Tibial nerve (tissue), 4 donors: ENCODE results near the gene GPHA2.

ENCODE experiments used
- EP300 ChIP-seq, 2 donors: sonication (generic); formaldehyde crosslinking; IDR thresholded peaks; one replicate each; pipeline ENCODE4 v1.6.1; 2017; ENCODE audit warnings: antibody characterized with exemption in 2 of 2, mild to moderate bottlenecking in 1 of 2
- POLR2A ChIP-seq, 2 donors: fragments of 450-650 bp; IDR thresholded peaks; one replicate each; pipeline ENCODE4 v1.6.1; 2017; ENCODE audit warnings: antibody characterized with exemption in 2 of 2, mild to moderate bottlenecking in 2 of 2, moderate library complexity in 2 of 2
- TF ChIP-seq, protein P1 (sequence below), 5 experiments: fragments of 200-600 bp in 3 of 5; fragments of 450-650 bp in 2 of 5; sonication (generic) in 3 of 5; IDR thresholded peaks; one replicate each; pipeline ENCODE4 v1.5.1; 2016 to 2019; ENCODE audit warnings: antibody characterized with exemption in 5 of 5, mild to moderate bottlenecking in 3 of 5, moderate library complexity in 2 of 5

DNA sequence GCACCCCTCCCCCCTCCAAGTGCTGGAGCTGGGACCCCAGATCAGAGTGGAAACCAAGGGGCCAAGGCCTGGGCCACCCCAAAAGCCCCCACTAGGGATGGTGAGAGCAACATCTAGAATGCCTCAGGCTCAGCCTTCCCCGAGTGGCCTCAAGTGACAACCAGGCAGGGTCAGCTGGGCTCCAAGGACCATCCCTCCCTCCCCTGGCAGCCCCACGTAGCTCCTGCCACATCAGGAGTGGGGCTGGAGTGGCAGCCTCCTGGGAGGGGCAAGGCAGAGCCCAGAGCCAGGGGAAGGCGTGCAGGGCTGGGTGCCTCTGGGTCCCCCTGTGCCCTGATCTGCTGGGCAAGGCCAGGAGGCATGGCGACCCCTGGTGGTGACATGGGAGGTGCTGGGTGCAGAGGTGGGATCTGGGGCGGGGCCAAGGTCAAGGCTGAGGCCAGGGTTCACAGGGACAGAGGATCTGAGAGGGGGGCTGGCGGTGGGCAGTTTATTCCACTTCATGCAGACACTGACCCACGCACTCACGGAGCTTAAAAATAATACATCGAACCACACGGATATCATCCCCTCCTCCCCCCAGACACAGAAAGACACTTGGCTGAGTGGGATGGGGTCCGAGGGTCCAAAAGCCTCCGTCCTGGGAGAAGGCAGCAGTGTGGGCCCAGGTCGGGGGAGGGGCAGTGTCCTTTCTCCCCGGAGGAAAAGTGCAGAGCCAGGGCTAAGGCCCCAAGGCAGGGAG is 41.5 kb downstream of the GPHA2 start:
- TF ChIP-seq, protein P1, sequence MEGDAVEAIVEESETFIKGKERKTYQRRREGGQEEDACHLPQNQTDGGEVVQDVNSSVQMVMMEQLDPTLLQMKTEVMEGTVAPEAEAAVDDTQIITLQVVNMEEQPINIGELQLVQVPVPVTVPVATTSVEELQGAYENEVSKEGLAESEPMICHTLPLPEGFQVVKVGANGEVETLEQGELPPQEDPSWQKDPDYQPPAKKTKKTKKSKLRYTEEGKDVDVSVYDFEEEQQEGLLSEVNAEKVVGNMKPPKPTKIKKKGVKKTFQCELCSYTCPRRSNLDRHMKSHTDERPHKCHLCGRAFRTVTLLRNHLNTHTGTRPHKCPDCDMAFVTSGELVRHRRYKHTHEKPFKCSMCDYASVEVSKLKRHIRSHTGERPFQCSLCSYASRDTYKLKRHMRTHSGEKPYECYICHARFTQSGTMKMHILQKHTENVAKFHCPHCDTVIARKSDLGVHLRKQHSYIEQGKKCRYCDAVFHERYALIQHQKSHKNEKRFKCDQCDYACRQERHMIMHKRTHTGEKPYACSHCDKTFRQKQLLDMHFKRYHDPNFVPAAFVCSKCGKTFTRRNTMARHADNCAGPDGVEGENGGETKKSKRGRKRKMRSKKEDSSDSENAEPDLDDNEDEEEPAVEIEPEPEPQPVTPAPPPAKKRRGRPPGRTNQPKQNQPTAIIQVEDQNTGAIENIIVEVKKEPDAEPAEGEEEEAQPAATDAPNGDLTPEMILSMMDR (IDR thresholded peaks at IDR 0.05), result peak; percentile 84 to 96 (median 90)
- no peak for TF ChIP-seq POLR2A (IDR thresholded peaks at IDR 0.05)
- TF ChIP-seq EP300 (IDR thresholded peaks at IDR 0.05), result peak in 1 of 2 donors; percentile 41
